Activated CD8-positive, alpha-beta memory T cell treated with anti-CD3 and anti-CD28 coated beads, Interleukin-2, amount 50 U/mL, for 1 hour (primary cell): ENCODE results near the gene ACYP1.

ENCODE experiments used
- DNase-seq: peaks from one replicate; pipeline ENCODE4 v3.0.0-alpha.2; 2020; ENCODE audit errors: extremely low read depth

Gene ACYP1

GRCh38 chr14:75040959-75041358 is 22.9 kb downstream of the ACYP1 start:
- DNase-seq: no peak

- no peak for DNase-seq
Observed at GRCh38 chr14:75040507-75040906, 23.3 kb downstream of the ACYP1 start.

GRCh38 chr14:75032939-75033338 is 30.9 kb downstream of the ACYP1 start:
- no peak for DNase-seq

DNA sequence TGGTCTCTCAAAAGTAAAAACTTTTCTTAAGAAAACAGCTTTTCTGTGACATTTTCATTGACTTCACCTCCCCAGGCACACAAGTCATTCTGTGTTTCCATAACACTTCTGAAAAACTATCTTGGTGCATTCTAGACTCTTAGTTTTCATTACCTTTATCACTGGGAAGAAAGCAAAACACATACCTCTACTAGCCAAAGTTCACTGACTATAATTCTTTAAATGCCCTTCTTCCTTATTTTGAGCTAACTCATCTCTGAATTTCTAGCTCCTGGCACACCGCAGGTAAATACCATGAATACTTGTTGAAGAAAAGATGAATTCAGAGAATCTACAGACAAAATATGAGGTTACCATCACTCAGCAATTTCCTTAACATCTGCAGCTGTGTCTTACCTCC is 33.7 kb downstream of the ACYP1 start:
- no peak for DNase-seq

DNA sequence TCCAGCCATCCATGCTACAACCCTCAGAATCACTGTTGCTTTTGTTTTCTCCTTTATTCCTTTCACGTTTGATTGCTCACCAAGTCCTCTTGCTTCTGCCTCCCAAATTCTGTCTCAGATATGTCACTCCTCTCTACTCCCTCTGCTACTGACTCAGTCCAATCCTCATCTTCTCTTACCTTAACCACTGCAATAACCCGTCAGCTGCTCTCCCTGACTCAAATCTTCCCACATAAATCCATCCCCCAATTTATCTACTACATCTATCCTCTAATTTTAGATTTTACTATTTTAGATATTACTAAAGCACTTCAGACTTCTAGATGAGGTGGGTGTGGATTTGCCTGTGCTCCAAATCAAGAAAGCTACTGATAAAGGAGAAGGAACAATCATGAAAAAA is 37.9 kb downstream of the ACYP1 start:
- no peak for DNase-seq

DNA sequence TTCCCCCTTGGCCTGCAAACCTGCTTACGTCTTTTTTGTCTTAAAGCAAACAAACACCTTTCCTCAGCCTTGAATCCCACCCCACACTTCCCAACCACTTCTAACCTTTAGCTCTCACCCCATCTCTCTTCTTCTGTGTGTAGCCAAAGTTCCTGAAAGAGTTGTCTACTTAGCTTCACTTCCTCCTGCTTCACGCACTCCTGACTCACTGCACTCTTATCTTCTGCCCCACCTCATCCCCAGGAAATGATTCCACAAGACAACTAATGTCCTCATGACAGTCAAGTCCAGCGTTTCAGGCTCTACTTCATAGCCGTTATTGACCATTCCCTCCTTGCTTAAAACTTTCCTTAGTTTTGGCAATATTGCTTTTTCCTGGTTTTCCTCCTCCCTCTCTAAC is 38.7 kb downstream of the ACYP1 start:
- DNase-seq: no peak

- DNase-seq: no peak
Observed at GRCh38 chr14:75023108-75023507, 40.7 kb downstream of the ACYP1 start.

DNA sequence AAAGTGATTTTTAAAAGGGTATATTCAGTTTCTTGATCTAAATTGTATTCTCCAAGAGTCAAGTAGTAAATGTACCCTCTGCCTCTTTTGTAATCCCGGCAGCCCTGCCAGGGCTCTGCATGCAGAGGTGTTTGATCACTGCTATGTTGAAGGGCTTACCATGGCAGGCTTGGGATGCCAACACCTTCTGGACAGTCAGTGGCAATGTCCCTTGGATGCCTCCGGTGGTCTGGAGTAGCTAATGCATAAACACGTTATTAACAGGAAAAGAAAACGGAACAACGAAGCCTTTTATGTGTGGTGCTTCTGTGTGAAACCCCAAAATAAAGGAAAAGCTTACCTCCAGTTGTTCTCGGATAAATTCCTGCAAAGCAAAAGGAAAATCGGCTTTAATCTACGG is 41.2 kb downstream of the ACYP1 start:
- DNase-seq: no peak

DNA sequence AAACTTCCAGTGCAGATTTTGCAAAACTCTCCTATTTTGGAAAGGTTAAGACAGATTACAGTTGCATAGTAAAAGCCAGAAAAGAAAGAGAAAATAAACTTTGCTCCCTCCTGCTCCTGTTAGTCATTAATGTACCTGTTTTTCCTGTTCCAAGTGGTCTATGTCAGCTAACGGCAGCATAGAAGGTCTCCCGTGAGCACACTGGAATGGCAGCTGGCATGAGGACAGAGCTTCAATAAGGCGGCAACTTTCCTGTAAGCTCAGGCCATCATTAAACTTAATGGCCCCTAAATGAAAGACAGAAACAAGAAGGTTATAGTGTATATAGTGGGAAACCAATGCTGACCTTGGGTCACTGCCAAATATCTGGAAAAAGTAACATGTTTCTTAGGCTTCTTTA is 45.1 kb downstream of the ACYP1 start:
- DNase-seq: no peak

GRCh38 chr14:75016815-75017214 is 47.0 kb downstream of the ACYP1 start:
- DNase-seq: no peak

- DNase-seq: no peak
Observed at GRCh38 chr14:75015496-75015895, 48.3 kb downstream of the ACYP1 start.

DNA sequence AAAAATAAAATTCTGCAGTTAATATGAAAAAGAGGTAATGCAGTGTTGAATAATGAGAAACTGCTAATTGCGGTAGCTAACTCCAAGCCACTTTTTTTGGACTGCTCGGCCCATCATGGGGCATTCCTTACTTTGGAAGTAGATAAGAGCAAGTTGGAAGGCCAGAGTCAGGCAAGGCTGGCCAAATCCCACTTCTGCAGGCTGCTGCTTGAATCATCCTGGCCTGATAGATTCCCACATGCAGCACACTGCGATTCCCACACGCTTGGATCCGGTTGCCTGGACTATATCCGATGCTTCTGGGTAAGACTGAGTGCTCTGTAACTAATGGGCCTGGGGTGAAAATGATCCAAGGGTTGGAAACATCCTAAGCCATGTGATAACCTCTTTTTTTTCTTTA is 50.5 kb downstream of the ACYP1 start:
- DNase-seq: no peak

GRCh38 chr14:75011356-75011994 is 52.3 kb downstream of the ACYP1 start:
- no peak for DNase-seq

- no peak for DNase-seq
Observed at GRCh38 chr14:75010472-75011093, 53.2 kb downstream of the ACYP1 start.

GRCh38 chr14:75009176-75009575 is 54.6 kb downstream of the ACYP1 start:
- DNase-seq: no peak

DNA sequence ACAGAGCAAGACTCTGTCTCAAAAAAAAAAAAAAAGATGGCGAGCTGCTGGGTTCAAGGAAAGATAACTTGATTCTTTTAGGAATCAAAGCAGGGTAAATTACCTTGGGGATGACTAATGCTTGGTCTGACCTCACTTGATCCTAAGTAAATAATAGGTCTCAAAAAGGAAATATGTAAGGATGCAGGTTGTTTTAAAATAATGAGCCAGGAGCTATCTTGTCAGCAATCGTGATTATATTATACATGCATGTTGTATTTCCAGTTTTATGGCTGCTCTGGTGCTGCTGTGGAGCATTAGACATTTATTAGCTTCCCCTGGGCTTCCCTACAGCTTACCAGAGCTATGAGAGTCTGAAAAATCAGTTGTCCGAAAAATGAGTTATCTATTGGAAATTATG is 58.5 kb downstream of the ACYP1 start:
- DNase-seq: no peak

DNA sequence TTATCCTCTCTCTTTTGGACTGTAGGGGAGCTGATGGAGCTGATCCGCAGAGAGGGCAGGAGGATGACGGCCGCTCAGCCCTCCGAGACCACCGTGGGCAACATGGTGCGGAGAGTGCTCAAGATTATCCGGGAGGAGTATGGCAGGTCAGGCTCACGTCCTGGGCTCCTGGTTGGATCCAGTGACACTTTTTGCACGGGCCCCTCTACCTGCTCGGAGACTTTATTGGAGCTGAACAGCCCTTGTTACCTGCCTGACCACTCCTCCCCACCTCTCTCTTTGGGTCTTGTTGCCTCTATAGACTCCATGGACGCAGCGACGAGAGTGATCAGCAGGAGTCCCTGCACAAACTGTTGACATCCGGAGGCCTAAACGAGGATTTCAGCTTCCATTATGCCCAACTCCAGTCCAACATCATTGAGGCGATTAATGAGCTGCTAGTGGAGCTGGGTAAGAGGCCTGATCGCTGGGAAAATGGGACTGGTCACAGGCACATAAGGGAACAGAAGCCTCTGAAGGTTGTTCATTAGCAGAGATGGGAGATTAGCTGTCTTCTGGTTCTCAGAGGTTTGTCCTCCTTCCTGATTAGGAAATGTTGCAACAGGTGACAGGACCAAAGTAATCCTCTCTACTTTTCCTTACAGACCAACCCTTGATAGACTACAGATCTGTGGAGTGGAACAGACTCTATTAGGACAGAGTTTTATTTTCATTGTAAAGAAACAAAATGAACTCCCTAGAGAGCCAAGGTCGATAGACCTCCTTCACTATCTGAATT is 60.4 kb downstream of the ACYP1 start:
- DNase-seq: no peak
